ENCODE measurements around the gene SGK1.

DNA sequence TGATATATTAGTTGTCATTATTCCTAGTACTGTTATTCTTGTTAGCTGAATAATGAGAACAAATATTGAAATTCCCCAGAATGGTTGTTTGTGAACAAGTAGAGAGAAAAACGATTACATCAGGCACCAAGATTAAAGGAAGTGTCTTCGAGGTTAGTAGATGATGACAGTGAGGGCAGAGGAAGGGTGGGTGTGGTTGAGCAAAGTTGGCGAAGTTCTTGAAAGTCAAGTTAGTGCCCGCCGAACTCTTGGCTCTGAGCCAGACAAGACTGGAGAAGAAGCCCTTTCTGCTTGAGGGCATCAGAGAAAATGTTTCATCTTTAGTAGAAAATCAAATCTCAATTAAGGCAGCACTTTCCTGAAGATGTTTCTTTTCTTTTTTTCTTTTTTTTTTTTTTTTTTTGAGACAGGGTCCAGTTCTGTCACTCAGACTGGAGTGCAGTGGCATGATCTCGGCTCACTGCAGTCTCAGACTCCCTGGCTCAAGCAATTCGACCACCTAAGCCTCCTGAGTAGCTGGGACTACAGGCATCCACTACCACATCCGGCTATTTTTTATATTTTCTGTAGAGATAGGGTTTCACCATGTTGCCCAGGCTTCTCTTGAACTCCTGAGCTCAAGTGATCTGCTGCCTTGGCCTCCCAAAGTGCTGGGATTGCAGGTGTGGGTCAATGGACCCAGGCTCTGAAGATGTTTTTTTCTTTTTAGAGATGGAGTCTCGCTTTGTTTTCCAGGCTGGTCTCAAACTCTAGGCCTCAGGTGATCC lies 77.1 kb downstream of the SGK1 start:
- TF ChIP-seq CTCF (IDR thresholded peaks at IDR 0.05) (no peak), POLR2A (IDR thresholded peaks at IDR 0.05) (no peak)
